ENCODE results near the gene ZC3H4.

The ZC3H4 gene

DNA sequence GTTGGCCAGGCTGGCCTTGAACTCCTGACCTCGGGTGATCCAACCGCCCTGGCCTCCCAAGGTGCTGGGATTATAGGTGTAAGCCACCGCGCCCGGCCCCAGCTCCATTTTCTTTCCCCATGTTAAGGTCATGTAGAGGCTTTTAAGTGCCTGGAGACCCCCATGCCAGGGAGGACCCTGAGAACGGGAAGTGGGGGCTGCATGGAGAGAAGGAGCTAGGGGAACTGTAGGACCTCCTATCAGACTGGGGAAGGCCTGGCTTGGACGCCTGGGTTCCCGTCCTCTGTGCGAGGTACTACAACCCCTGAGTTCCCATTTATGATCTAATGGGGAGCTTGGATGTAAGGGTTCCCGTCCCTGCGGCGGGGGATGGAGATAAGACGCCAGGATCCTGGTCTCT is 94.7 kb downstream of the ZC3H4 start:
- no peak for DNase-seq

Measured in SHP77 (cell line).